Measurements from ENCODE around the gene LRIT2. TPM values are rescaled to one million over a fixed set of nuclear protein-coding genes. Genes with fewer than 3 reads are reported as not detected.
A peak's percentile ranks its signal among the peaks of the same experiment; 100 is the strongest.

Gene LRIT2
- total RNA-seq, 1 donor from 2014 or later: not detected

- no peak for ATAC-seq
- H3K27me3 ChIP-seq: peaks cover 14% of the 10 kb centered on the region
Observed at GRCh38 chr10:84204610-84205009, 20.7 kb downstream of the LRIT2 start.

GRCh38 chr10:84204122-84204521 is 21.2 kb downstream of the LRIT2 start:
- no peaks in the 10 kb centered on the region for H3K36me3 ChIP-seq
- TF ChIP-seq CTCF (IDR thresholded peaks at IDR 0.05): peak; percentile 21
- no peaks in the 10 kb centered on the region for H3K9me3 ChIP-seq
- DNase-seq (no peak), ATAC-seq (peak; percentile 15)
- intact Hi-C loops (cut with DNase I): no loop called here
- no peaks in the 10 kb centered on the region for H3K4me1 ChIP-seq
- peaks cover 14% of the 10 kb centered on the region for H3K27me3 ChIP-seq
- H3K27ac ChIP-seq: no peak overlapping the region
- no peak overlapping the region for H3K4me3 ChIP-seq

More at GRCh38 chr10:84204610-84205009, 20.7 kb downstream of the LRIT2 start:
- intact Hi-C loops (cut with DNase I): no loop called here
- TF ChIP-seq CTCF (IDR thresholded peaks at IDR 0.05): no peak
- Histone ChIP-seq H3K27ac (no peak overlapping the region), H3K9me3 (no peaks in the 10 kb centered on the region), H3K36me3 (no peaks in the 10 kb centered on the region), H3K4me3 (no peak overlapping the region), H3K4me1 (no peaks in the 10 kb centered on the region)
- DNase-seq: no peak

GRCh38 chr10:84202349-84202748 is 23.0 kb downstream of the LRIT2 start:
- H3K27me3 ChIP-seq: peaks cover 18% of the 10 kb centered on the region

GRCh38 chr10:84201682-84202081 is 23.7 kb downstream of the LRIT2 start:
- ATAC-seq: no peak
- DNase-seq: no peak

More at GRCh38 chr10:84202349-84202748, 23.0 kb downstream of the LRIT2 start:
- Histone ChIP-seq H3K4me3 (no peak overlapping the region), H3K4me1 (no peaks in the 10 kb centered on the region), H3K27ac (no peak overlapping the region), H3K36me3 (no peaks in the 10 kb centered on the region), H3K9me3 (no peaks in the 10 kb centered on the region)
- DNase-seq (no peak), ATAC-seq (no peak)
- intact Hi-C loops (cut with DNase I): no loop called here
- no peak for TF ChIP-seq CTCF (IDR thresholded peaks at IDR 0.05)

GRCh38 chr10:84201244-84201606 is 24.1 kb downstream of the LRIT2 start:
- H3K27ac ChIP-seq: no peak overlapping the region
- H3K9me3 ChIP-seq: no peaks in the 10 kb centered on the region
- DNase-seq (no peak), ATAC-seq (no peak)
- no peak for TF ChIP-seq CTCF (IDR thresholded peaks at IDR 0.05)
- intact Hi-C loops (cut with DNase I): no loop called here
- peaks cover 16% of the 10 kb centered on the region for H3K27me3 ChIP-seq
- no peaks in the 10 kb centered on the region for H3K36me3 ChIP-seq
- no peak overlapping the region for H3K4me3 ChIP-seq
- H3K4me1 ChIP-seq: no peaks in the 10 kb centered on the region

More at GRCh38 chr10:84201682-84202081, 23.7 kb downstream of the LRIT2 start:
- Histone ChIP-seq H3K4me1 (no peaks in the 10 kb centered on the region), H3K27me3 (peaks cover 18% of the 10 kb centered on the region), H3K9me3 (no peaks in the 10 kb centered on the region), H3K4me3 (no peak overlapping the region), H3K27ac (no peak overlapping the region), H3K36me3 (no peaks in the 10 kb centered on the region)
- TF ChIP-seq CTCF (IDR thresholded peaks at IDR 0.05): no peak
- intact Hi-C loops (cut with DNase I): no loop called here
